HCT116 (cell line): ENCODE data around the gene SCT. TPM values are rescaled to one million over a fixed set of nuclear protein-coding genes. Genes with fewer than 3 reads are reported as not detected.

Experiments
- ATAC-seq: fragments of 200-7000 bp; cut with Tn5 transposase; 2 replicates; pipeline ENCODE4 v1.9.1; 2020; ENCODE audit warnings: mild to moderate bottlenecking, moderate library complexity
- BruUV-seq: library from RNA; stranded (reverse); fragments of 400-500 nt; replicated peaks from 2 replicates; lab custom pipeline; 2021; lab: Mats Ljungman, UMichigan
- CTCF ChIA-PET: fragments of 300-600 bp; sonication (Branson Sonifier 250); formaldehyde crosslinking; loops from one replicate; lab custom pipeline; 2021; ENCODE audit warnings: antibody characterized with exemption; lab: Charles Lee
- POLR2A ChIA-PET: fragments of 300-600, 350-600 bp; sonication (Branson Sonifier 250); formaldehyde crosslinking; loops from one replicate; lab custom pipeline; 2021; ENCODE audit warnings: antibody characterized with exemption; lab: Charles Lee
- RAD21 ChIA-PET, 2 experiments: fragments of 300-600 bp; sonication (Branson Sonifier 250); formaldehyde crosslinking; loops; one replicate each; lab custom pipeline; 2023; ENCODE audit warnings: low total read pairs in 2 of 2; ENCODE audit not compliant: uncharacterized antibody in 2 of 2, unreplicated experiment in 2 of 2, low non-redundant PET in 1 of 2; lab: Charles Lee
- DNase-seq: peaks from one replicate; pipeline ENCODE4 v3.0.0-alpha.2; 2010; ENCODE audit warnings: low read depth, low spot score
- H2AFZ ChIP-seq: fragments of 200-600 bp; shearing (Covaris generic), sonication (generic); 2 replicates; pipeline ENCODE4 v1.6.1; 2017; ENCODE audit warnings: low read depth, mixed run types, mixed read lengths, antibody characterized with exemption, low read length; ENCODE audit not compliant: poor library complexity, severe bottlenecking
- H3K27ac ChIP-seq: 2 replicates; pipeline ENCODE4 v1.5.1; 2012; ENCODE audit warnings: low read depth, low read length
- H3K27me3 ChIP-seq: fragments of 200-600 bp; sonication (generic); 2 replicates; pipeline ENCODE4 v1.6.1; 2016; ENCODE audit warnings: mixed run types, low read length, mixed read lengths; ENCODE audit not compliant: insufficient read depth
- H3K36me3 ChIP-seq, 2 experiments: fragments of 200-500 bp in 1 of 2; fragments of 200-600 bp in 1 of 2; sonication (Bioruptor generic) in 1 of 2; sonication (generic) in 1 of 2; 2 replicates each; pipeline versions ENCODE4 v1.5.1 to v1.6.1; 2014 to 2016; ENCODE audit warnings: low read length in 2 of 2, inconsistent platforms in 1 of 2, mixed read lengths in 1 of 2, mixed run types in 1 of 2; ENCODE audit not compliant: insufficient read depth in 2 of 2, control insufficient read depth in 1 of 2
- H3K4me1 ChIP-seq, 2 experiments: fragments of 200-600 bp in 1 of 2; sonication (generic) in 1 of 2; 2 replicates each; pipeline versions ENCODE4 v1.5.1 to v1.6.1; 2012 to 2017; ENCODE audit warnings: low read length in 2 of 2, inconsistent platforms in 1 of 2, mild to moderate bottlenecking in 1 of 2, mixed read lengths in 1 of 2, mixed run types in 1 of 2, moderate library complexity in 1 of 2; ENCODE audit not compliant: insufficient read depth in 2 of 2, control insufficient read depth in 1 of 2
- H3K4me2 ChIP-seq: fragments of 200-600 bp; sonication (generic); 2 replicates; pipeline ENCODE4 v1.6.1; 2017; ENCODE audit warnings: mixed run types, low read length, mixed read lengths
- H3K4me3 ChIP-seq, 2 experiments: fragments of 200-600 bp in 1 of 2; sonication (generic) in 1 of 2; replicated peaks in 1 of 2; 2 replicates each; pipeline ENCODE4 v1.5.1; 2011 to 2016; ENCODE audit warnings: low read length in 2 of 2, control low read depth in 1 of 2, low read depth in 1 of 2, mild to moderate bottlenecking in 1 of 2, mixed read lengths in 1 of 2, mixed run types in 1 of 2
- H3K79me2 ChIP-seq: fragments of 200-600 bp; sonication (generic); 2 replicates; pipeline ENCODE4 v1.6.1; 2017; ENCODE audit warnings: mild to moderate bottlenecking, mixed run types, low read length, moderate library complexity, mixed read lengths; ENCODE audit not compliant: insufficient read depth
- H3K9ac ChIP-seq: fragments of 200-600 bp; sonication (generic); 2 replicates; pipeline ENCODE4 v1.6.1; 2016; ENCODE audit warnings: low read length, mixed read lengths
- H3K9me2 ChIP-seq: fragments of 200-600 bp; sonication (generic), shearing (Covaris generic); 2 replicates; pipeline ENCODE4 v1.6.1; 2017; ENCODE audit warnings: mixed run types, mild to moderate bottlenecking, moderate library complexity; ENCODE audit not compliant: insufficient read depth
- H3K9me3 ChIP-seq, 2 experiments: fragments of 200-500 bp in 1 of 2; fragments of 200-600 bp in 1 of 2; sonication (Bioruptor generic) in 1 of 2; sonication (generic) in 1 of 2; 2 replicates each; pipeline ENCODE4 v1.6.1; 2014 to 2017; ENCODE audit warnings: low read length in 2 of 2, mixed read lengths in 2 of 2, inconsistent platforms in 1 of 2, low read depth in 1 of 2, mild to moderate bottlenecking in 1 of 2, mixed run types in 1 of 2, moderate library complexity in 1 of 2; ENCODE audit not compliant: control insufficient read depth in 1 of 2, insufficient read depth in 1 of 2
- H4K20me1 ChIP-seq: fragments of 200-600 bp; sonication (generic), shearing (Covaris generic); 2 replicates; pipeline ENCODE4 v1.6.1; 2017; ENCODE audit warnings: mixed run types, mild to moderate bottlenecking, moderate library complexity; ENCODE audit not compliant: insufficient read depth
- CEBPB ChIP-seq: IDR thresholded peaks from 2 replicates; pipeline ENCODE4 v1.6.1; 2012; ENCODE audit warnings: low read depth
- EGR1 ChIP-seq: IDR thresholded peaks from 2 replicates; pipeline ENCODE4 v1.6.1; 2012; ENCODE audit warnings: low read depth
- POLR2A ChIP-seq: IDR thresholded peaks from 2 replicates; pipeline ENCODE4 v1.7.0; 2011; ENCODE audit warnings: borderline replicate concordance; ENCODE audit not compliant: insufficient read depth, insufficient read length; ENCODE audit errors: extremely low read depth
- REST ChIP-seq: IDR thresholded peaks from 2 replicates; pipeline ENCODE4 v1.6.1; 2012; ENCODE audit warnings: low read depth
- SP1 ChIP-seq: IDR thresholded peaks from 2 replicates; pipeline ENCODE4 v1.6.1; 2012; ENCODE audit warnings: low read depth
- TCF7L2 ChIP-seq: IDR thresholded peaks from 2 replicates; pipeline ENCODE4 v1.7.0; 2011; ENCODE audit warnings: borderline replicate concordance, inconsistent platforms; ENCODE audit not compliant: insufficient read depth, insufficient read length; ENCODE audit errors: extremely low read depth
- intact Hi-C: fragments of 100-400 bp; cut with micrococcal nuclease; formaldehyde crosslinking; loops from 2 replicates; pipeline ENCODE4 v1.10.0; 2022
- total RNA-seq: library from RNA; stranded (reverse); gene quantifications from one replicate; pipeline ENCODE4 v1.2.1, GENCODE V29; 2021; ENCODE audit not compliant: unreplicated experiment
- TF ChIP-seq, protein P1 (sequence below): IDR thresholded peaks from 2 replicates; pipeline ENCODE4 v1.6.1; 2012
- TF ChIP-seq, protein P2 (sequence below), 3 experiments: fragments of 200-600 bp in 1 of 3; sonication (generic) in 1 of 3; IDR thresholded peaks in 2 of 3; conservative IDR thresholded peaks in 1 of 3; 2 replicates each; pipeline ENCODE4 v1.5.1; 2012 to 2017; ENCODE audit warnings: low read depth in 2 of 3, low read length in 2 of 3, antibody characterized with exemption in 1 of 3, borderline replicate concordance in 1 of 3, control low read depth in 1 of 3, mild to moderate bottlenecking in 1 of 3, mixed read lengths in 1 of 3, mixed run types in 1 of 3, moderate library complexity in 1 of 3; ENCODE audit not compliant: insufficient read depth in 1 of 3
- TF ChIP-seq, protein P3 (sequence below): IDR thresholded peaks from 2 replicates; pipeline ENCODE4 v1.6.1; 2012

The SCT gene
- total RNA-seq, 1 experiment from 2014 or later: not detected

- Histone ChIP-seq H3K36me3 (peaks cover 66 to 69% of the 10 kb centered on the region in 2 experiments), H3K9me2 (no peaks in the 10 kb centered on the region), H3K4me3 (no peak overlapping the region), H4K20me1 (no peaks in the 10 kb centered on the region), H3K27me3 (no peaks in the 10 kb centered on the region), H3K9me3 (no peaks in the 10 kb centered on the region), H2AFZ (no peak overlapping the region), H3K79me2 (peaks cover 82% of the 10 kb centered on the region), H3K4me1 (peaks cover 0 to 8% of the 10 kb centered on the region in 2 experiments; a peak in 2 of 4 replicates), H3K4me2 (no peak overlapping the region), H3K9ac (no peak overlapping the region), H3K27ac (no peak overlapping the region; the same call in 1 of the 2 replicates)
- no peak for DNase-seq
- intact Hi-C loops: no loop called here
- ATAC-seq: peak; percentile 78
- ChIA-PET RAD21 (no interaction called here), CTCF (no interaction called here), POLR2A (no interaction called here)
- TF ChIP-seq, protein P1, sequence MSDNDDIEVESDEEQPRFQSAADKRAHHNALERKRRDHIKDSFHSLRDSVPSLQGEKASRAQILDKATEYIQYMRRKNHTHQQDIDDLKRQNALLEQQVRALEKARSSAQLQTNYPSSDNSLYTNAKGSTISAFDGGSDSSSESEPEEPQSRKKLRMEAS: no peak
- TF ChIP-seq, protein P2, sequence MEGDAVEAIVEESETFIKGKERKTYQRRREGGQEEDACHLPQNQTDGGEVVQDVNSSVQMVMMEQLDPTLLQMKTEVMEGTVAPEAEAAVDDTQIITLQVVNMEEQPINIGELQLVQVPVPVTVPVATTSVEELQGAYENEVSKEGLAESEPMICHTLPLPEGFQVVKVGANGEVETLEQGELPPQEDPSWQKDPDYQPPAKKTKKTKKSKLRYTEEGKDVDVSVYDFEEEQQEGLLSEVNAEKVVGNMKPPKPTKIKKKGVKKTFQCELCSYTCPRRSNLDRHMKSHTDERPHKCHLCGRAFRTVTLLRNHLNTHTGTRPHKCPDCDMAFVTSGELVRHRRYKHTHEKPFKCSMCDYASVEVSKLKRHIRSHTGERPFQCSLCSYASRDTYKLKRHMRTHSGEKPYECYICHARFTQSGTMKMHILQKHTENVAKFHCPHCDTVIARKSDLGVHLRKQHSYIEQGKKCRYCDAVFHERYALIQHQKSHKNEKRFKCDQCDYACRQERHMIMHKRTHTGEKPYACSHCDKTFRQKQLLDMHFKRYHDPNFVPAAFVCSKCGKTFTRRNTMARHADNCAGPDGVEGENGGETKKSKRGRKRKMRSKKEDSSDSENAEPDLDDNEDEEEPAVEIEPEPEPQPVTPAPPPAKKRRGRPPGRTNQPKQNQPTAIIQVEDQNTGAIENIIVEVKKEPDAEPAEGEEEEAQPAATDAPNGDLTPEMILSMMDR (IDR thresholded peaks at IDR 0.05 in 2 of 3, conservative IDR thresholded peaks at IDR 0.05 in 1 of 3; ENCODE audit: borderline replicate concordance in 1 of 3, insufficient read depth in 1 of 3, low read depth in 2 of 3, low read length in 2 of 3): peak in 2 of 3 experiments; percentile 34 to 41; a peak in 3 of 6 replicates
- TF ChIP-seq POLR2A: no peak
- TF ChIP-seq EGR1: no peak
- no TSS peak for BruUV-seq
These were observed 29.7 kb downstream of the SCT start for GRCh38 chr11:597166-597725.

GRCh38 chr11:596374-596773 is 30.6 kb downstream of the SCT start:
- Histone ChIP-seq H3K9ac (no peak overlapping the region), H3K4me1 (peaks cover 0 to 8% of the 10 kb centered on the region in 2 experiments; a peak in 2 of 4 replicates), H3K4me2 (no peak overlapping the region), H3K27me3 (no peaks in the 10 kb centered on the region), H3K4me3 (no peak overlapping the region), H3K27ac (no peak overlapping the region), H3K79me2 (peaks cover 77% of the 10 kb centered on the region), H3K36me3 (peaks cover 61 to 64% of the 10 kb centered on the region in 2 experiments), H3K9me2 (no peaks in the 10 kb centered on the region), H4K20me1 (no peaks in the 10 kb centered on the region), H2AFZ (no peak overlapping the region), H3K9me3 (no peaks in the 10 kb centered on the region)
- DNase-seq (no peak), ATAC-seq (no peak)
- ChIA-PET RAD21 (no interaction called here), POLR2A (no interaction called here), CTCF (no interaction called here)
- no TSS peak for BruUV-seq
- intact Hi-C loops: no loop called here
- no peak for TF ChIP-seq TCF7L2
- TF ChIP-seq REST: no peak
- TF ChIP-seq, protein P3, sequence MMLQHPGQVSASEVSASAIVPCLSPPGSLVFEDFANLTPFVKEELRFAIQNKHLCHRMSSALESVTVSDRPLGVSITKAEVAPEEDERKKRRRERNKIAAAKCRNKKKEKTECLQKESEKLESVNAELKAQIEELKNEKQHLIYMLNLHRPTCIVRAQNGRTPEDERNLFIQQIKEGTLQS: no peak
- no peak for TF ChIP-seq SP1
- no peak for TF ChIP-seq CEBPB
- TF ChIP-seq, protein P1: no peak
- TF ChIP-seq, protein P2 (IDR thresholded peaks at IDR 0.05 in 2 of 3, conservative IDR thresholded peaks at IDR 0.05 in 1 of 3; ENCODE audit: borderline replicate concordance in 1 of 3, insufficient read depth in 1 of 3, low read depth in 2 of 3, low read length in 2 of 3): no peak
